IPS DF 19.7 (cell line): Measurements from ENCODE around the gene PDZRN4.
A peak's percentile ranks its signal among the peaks of the same experiment; 100 is the strongest.
"Not testable (repeated sequence)": the region's sequence is repeated elsewhere in the genome, so short reads cannot be mapped to it uniquely, and the experiment has no call there.

Experiments used
- DNase-seq: peaks from one replicate; pipeline ENCODE4 v3.0.0-alpha.2; 2013; ENCODE audit warnings: low read depth, low spot score

PDZRN4 gene

DNA sequence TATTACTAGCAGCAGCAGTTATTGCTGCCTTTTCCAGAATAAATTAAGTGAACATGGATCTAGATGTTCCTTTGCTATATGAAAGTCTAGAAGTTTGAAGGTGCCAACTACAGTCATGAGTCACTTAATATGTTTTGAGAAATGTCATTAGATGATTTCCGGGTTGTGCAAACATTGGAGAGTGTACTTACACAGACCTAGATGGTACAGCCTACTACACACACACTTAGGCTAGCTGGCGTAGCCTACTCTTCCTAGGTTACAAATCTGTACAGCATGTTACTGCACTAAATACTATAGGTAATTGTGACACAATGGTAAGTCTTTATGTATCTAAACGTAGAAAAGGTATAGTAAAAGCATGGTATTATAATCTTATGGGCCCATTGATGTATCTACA, 368.1 kb downstream of the PDZRN4 start:
- no peak for DNase-seq

DNA sequence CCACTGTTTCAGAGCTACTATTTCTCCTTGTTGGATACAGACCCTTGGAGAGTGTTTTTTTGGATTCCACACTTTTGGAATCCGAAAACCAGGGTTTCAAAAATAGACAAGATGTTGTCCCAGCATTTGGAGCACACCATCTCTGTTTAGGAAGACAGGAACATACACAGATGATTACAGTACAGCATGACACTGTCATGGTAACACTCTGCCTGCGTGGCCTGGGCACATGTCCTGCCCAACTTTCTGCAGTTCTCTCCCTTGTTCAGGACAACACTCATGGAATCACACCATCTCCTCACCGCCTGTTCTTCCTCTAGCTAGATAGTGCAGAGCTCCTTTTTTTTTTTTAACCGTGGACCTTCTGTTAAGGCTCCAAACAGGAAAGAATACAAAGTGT, 369.2 kb downstream of the PDZRN4 start:
- no peak for DNase-seq

DNA sequence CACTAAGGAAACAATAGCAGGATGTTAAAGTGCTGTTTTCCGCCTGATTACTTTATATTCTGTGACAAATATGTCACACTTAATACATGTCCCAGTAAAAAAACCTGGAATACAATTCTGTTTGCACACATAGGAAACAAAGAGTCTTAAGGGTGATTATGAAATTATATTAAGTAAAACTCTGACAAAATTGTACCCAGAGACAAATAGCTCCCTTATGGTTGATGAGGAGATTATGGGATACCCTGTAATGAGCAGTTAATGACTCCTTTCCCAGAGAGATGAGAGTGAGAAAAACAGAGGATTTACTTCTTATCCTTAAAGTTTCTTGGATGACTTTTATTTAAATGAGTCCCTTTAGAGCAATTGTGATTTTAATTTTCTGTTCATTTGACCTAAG, 370.6 kb downstream of the PDZRN4 start:
- DNase-seq, result no peak

DNA sequence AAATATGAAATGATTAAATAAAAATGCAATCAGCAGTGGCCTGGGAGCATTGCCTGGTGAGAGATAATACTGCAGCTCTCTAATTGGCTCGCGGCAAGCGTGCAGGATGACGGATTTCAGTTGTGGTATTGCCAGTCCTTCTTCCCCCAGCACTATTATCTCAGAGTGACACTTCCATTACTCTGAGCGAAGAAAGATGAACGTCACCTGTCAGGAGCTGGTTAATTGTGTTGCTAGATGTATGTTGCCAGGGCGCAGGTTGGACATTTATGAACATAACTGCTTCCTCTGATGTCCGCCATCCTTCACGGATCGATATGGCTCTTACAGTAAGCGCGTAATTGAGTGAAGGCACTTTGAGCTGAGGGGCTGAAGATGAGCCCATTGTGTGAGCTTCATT, 374.9 kb downstream of the PDZRN4 start:
- DNase-seq, result no peak

DNA sequence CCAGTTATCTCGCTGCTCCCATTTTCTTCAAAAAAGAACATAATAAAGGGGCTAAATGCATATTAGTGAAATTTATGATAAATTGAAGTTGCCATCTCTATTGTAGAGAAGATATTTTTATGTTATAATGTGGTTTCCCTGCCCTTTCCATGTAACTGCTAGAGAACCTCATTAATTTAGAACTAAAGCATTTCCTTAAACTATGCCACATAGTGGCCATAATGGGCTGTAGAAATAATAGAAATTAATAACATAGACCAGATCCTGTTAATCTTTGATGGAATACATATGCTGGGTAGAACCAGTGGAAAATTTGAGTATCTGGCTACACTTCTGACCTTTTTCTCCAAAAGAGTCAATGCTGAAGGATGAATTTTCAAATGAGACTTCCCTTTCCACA, 376.7 kb downstream of the PDZRN4 start:
- no peak for DNase-seq

DNA sequence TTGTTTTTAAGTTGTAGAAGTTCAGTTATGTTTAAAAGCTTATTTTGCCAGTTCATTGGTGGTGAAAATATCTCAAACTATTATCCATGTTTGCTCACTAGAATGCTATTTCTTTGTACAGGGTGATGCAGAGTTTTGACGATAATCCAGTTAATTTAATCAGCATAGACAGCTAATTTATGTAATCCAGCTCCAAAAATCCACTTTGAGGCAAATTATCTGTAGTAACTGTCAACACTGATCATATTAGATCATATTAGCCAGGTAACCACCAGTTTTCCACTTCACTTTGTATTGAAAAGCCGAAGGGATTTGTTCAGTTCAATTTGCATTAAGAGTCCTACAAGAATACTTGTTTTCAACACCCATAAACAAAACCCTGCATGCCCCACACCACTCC, 378.6 kb downstream of the PDZRN4 start:
- no peak for DNase-seq

DNA sequence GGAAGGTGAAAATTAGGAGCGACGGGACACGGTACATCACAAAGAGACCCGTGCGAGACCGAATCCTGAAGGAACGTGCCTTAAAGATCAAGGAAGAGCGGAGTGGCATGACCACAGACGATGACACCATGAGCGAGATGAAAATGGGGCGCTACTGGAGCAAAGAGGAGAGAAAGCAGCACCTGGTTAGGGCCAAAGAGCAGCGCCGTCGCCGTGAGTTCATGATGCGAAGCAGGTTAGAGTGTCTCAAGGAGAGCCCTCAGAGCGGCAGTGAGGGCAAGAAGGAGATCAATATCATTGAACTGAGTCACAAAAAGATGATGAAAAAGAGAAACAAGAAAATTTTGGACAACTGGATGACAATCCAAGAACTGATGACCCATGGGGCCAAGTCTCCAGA, 385.3 kb downstream of the PDZRN4 start:
- DNase-seq, result no peak

DNA sequence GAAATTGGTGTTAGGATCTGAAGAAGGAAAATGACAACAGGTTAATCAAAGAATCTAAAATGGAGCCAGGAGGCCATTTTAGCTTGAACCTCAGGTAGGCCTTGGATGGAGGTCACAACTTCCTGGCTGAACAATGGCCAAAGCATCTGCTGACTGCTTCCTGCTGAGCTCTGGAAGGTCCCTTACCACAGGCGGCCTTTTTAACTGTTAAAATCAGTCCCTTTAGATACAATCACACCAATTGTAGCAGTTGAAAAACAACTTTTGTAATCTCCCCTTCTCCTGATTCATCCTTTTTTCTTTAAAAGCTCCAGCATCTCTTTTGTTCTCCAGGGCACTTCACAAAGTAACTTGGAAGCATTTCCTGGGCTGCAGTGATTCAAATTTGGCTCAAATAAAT, 388.8 kb downstream of the PDZRN4 start:
- peak; percentile 87 for DNase-seq

DNA sequence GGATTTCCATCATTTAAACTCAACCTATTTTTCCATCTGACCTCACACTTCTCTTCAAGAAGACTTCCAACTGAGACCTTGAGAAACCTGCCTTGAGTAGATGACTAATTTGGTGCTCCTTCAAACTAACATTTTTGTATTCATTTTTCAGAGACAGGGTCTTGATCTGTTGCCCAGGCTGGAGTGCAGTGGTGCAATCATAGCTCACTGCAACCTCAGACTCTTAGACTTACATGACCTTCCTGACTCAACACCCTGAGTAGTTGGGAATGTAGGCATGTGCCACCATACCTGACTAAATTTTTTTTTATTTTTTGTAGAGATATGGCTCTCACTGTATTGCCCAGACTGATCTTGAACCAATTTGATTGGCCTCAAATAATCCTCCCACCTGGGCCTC, 389.9 kb downstream of the PDZRN4 start:
- DNase-seq, result no peak

DNA sequence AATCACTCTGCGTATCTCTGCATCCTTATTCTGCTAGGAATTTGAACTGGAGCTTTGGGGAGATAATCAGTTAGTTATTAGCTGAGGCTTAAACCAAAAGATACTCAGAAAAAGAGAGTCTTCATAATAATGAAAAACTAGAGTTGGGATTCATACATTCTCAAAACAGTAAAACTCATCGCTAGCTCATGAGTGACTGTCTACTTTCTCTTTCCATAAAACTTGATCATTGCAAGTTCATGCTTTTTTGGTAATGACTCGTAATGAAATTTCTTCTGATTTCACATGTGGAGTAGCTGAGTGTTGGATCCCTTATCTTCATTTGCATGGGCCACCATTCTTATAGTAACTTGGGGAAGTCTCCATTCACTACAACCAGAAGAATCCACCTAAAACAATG, 397.7 kb downstream of the PDZRN4 start:
- DNase-seq, result no peak

DNA sequence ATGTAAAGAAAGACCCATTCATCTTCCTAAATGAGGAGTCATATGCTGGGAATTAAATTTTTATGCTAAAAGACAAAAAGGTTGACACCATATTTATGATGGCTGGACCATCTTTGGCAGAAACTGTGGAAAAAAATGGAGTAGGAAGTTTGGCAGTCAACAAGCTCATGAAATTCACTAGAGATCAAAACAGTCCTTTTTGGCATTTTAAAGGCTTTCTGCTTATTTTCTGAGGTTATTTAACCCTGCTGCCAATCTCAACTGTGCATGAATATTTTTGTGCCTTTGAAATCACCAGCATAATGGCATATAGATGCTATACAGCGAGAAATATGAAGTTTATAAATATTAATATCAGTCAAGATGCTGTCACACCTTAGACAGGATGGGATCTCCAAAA, 399.5 kb downstream of the PDZRN4 start:
- no peak for DNase-seq

DNA sequence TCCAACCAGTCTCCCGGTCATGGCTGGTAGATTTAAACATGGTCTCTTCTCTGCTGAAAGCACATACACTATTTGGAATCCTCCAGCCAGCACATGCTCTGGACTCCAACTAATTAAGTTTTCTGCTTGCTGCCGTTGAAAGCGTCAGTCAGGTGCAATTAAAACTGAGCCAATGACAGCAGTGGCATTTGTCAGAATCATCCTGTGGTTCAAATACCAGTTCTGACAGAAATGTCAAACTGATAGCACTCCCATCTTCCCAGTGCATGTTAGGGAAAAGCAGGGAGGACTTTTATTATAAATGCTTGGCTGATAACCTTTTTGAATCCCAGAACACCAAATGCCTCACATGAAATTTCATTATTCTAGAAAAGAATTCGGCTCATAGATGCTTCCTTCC, 401.8 kb downstream of the PDZRN4 start:
- DNase-seq, result no peak

DNA sequence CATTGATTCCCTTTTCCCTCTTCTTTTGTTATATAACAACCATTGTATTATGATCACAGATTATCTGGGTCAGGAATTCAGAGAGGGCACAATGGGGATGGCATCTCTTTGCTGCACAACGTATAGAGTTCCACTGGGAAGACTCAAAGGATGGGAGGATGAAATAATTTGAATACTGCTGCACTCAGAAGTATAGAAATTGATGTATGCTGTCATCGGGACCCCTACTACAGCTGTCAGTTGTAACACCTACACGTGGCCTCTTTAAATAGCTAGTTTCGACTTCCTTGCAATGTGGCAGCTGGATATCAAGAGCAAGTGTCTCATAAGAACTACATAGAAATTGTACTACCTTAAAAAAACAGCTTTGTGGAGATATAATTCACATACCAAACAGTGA, 408.1 kb downstream of the PDZRN4 start:
- DNase-seq, result no peak

DNA sequence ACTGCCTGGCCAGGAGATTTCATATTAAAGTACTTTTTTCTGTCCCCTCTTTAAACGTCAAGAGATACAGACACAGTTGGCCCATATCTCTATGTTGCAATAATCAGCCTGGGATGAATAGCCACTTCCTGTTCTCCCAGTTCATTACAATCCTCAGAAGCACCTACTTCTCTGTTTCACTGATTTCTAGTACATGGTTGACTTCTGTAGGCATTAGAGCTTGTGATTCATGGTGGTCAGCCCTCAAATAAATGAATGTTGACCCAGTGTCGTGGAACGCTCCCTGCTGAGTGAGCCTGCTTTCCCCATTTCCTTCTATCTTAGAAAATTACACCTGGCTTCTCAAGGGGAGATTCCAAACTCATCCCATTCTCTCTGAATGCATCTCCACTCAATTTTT, 416.7 kb downstream of the PDZRN4 start:
- no peak for DNase-seq

DNA sequence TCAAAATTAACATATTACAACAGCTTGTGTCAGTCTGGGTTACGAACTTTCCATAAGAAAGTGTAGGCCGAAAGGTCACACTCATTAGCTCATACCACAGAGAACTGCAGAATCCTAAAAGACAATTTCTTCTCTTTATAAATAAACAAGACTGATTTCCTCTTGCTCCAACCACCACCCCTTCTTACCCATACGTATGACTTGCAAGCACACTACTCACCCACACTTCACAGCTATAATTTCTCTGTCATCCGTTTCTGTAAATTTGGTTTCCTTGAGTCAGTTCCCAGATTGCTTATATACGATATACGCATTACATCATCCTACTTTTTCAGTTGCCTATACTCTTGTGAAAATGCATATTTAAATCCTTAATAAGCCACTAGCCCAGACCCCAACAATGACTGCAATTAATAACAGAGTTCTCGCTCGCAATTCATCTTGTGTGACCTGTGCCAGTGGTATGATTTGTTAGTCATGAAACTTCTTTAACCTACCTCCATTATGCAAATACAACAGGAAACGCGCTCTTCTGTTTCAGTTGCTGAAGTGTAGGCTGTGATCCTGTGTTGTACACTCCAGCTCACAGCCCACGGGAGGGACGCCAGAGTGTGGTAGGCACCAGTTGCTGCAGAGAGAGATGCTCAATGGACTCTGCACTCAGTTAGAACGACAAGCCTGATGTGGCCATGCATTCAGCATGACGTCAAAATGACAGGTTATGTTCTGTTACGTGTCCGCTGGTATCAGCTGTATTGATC, 417.6 kb downstream of the PDZRN4 start:
- no peak for DNase-seq

DNA sequence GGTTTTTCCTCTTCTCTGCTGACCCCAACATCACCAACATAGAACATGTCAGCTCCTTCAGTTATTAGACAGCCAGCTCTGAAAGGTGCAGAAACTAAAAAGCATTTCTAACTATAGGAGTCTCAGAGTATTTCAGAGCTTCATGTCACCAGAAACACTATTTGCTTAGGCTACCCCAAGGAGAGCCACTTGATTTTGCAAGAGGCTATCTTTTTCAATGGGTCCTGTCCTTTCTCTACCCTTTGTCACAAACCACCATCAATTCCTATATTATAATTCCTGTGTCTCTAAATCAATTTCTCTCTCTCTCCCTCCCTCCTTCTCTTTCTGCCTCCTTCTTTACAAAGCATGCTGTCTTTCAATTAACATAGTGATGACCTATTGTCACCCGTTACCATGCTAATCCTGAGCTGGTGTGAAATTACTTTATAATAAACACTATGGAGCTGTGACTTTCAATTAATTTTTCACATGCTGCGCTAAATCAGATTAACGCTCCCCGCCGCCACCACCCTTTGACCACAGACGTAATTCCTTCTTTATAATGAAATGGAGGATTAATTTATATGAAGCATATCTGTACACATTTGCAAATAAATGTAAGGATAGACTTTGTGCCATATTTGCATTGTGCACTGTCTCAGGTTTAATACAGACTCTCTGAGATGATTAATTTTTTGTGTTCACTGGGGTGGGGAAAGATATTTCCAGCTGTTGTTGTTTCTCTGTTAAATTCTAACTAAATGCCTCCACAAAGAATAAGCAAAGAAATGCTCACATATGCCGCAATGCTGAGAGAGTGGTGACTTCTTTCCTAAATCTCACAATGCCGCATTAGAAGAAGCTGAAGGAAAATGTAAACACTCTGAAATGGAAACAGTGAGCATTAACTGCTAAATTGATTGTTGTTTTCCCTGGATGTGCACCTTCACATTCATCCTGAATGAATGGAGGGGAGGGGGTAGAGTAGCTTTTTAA, 418.6 kb downstream of the PDZRN4 start:
- DNase-seq, result no peak

DNA sequence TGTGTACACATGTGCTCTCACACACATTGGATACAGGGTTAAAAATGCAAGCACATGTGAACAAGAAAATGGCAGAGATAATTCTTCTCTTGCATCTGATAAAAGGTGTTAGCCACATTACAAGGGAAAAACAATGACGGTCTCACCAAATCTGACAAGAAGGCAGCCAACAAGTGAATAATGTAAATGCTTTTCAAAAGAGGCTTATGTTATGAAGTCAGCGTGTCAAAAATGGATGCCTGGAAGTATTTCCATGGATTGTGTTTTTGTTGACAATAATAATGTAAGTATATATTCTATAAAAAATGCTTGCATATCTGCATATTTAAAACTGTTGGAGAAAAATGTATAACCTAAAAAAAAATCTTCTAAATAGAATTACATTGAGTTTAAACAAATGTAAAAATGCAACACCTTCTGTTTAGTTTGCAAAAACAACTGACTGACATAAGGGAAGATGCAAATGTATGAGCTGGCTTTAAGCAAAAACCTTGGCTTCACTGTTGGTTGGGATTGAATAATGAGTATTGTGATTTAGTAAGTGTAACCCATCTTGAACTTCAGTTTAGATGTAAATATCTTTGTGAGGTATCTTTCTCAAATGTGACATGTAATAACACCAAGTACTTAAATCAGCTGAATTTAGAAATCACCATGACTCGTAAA, 424.9 kb downstream of the PDZRN4 start:
- no peak for DNase-seq

DNA sequence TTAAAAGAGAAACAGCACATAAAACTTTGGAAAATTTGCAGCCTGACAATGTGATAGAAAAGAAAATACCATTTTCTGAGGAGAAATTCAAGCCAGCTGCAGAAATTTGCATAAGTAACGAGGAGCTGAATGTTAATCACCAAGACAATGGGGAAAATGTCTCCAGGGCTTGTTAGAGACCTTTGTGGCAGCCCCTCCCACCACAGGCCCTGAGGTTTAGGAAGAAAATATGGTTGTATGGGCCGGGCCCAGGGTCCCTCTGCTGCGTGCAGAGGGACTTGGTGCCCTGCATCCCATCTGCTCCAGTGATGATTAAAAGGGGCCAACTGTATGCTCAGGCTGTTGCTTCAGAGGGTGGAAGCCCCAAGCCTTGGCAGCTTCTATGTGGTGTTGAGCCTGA, 427.1 kb downstream of the PDZRN4 start:
- not testable (repeated sequence) for DNase-seq

DNA sequence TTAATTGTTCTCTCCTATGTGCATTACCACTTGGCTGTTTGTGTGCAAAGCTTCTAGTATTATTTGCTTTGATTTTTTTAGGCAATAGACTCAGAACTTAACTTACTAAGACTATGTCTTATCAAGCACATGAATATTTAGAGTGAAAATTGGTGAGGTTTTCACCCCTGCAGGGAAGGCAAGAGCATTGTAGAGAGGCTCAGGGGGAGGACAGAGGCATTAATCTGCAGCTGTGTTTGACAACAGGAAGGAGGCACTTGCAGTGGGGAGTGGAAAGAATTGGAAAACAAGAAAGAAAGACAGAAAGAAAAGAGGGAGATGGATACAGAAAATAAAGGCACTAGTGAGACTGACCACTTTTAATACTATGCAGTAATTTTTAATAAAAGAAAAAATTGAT, 431.6 kb downstream of the PDZRN4 start:
- no peak for DNase-seq

DNA sequence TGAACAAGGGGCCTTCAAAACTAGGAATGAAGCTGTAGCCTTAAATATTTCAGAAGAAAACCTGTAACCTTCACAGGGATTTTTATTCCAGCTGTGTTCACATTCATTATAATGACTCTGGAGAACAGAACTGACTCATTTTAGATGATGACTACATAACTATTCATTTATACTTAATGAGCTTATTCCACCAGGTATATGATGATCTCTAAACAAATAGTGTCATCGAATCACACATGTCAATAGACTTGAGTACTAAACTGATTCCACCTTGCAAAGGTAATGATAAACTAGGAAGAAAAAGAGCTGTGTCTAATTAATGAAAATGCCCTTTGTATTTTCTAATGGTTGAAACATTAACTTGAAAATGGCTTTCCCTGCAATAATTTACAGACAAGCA, 433.2 kb downstream of the PDZRN4 start:
- no peak for DNase-seq
